ENCODE measurements around the gene ACAD8.

The ACAD8 gene

DNA sequence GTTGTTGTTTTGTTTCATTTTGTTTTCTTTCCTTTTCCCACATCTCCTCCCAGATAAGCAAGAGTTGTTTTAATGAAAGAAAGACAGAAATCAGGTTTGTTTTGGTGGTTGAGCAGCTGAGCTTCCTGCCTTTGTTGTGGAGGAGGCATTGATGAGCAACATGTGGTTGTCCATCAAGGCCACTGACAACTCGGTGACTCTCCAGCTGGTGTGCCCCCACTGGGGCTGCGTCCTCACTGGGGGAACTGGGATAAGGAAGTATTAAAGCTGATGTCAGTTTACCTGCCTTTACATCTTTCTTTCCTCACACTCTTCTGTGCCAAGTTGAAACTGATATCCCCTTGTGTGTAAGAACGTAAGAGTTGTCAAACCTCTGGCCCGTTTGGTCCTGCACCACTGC is 23.0 kb upstream of the ACAD8 start:
- H3K4me1 ChIP-seq (ENCODE audit: low read length) = peaks cover 21% of the 10 kb centered on the region
- no peak overlapping the region for H3K4me3 ChIP-seq (ENCODE audit: low read length)
- H3K79me2 ChIP-seq (ENCODE audit: low read length) = peaks cover 94% of the 10 kb centered on the region
- no peak for DNase-seq
- no peak overlapping the region for H2AFZ ChIP-seq (ENCODE audit: low read length)
- H3K4me2 ChIP-seq (ENCODE audit: low read depth, low read length) = no peak overlapping the region
- H3K9ac ChIP-seq (ENCODE audit: low read length) = no peak overlapping the region
- no peaks in the 10 kb centered on the region for H3K36me3 ChIP-seq (replicated peaks; ENCODE audit: insufficient read depth, low read length)
- H4K20me1 ChIP-seq (ENCODE audit: insufficient read depth, low read length) = no peaks in the 10 kb centered on the region
- H3K9me3 ChIP-seq (replicated peaks; ENCODE audit: insufficient read depth, low read length) = no peaks in the 10 kb centered on the region
- no peaks in the 10 kb centered on the region for H3K9me2 ChIP-seq (replicated peaks; ENCODE audit: insufficient read depth, low read length)
- no peaks in the 10 kb centered on the region for H3F3A ChIP-seq (ENCODE audit: insufficient read depth, low read length)
- H3K27ac ChIP-seq (ENCODE audit: low read length) = no peak overlapping the region
- TF ChIP-seq, protein P1, sequence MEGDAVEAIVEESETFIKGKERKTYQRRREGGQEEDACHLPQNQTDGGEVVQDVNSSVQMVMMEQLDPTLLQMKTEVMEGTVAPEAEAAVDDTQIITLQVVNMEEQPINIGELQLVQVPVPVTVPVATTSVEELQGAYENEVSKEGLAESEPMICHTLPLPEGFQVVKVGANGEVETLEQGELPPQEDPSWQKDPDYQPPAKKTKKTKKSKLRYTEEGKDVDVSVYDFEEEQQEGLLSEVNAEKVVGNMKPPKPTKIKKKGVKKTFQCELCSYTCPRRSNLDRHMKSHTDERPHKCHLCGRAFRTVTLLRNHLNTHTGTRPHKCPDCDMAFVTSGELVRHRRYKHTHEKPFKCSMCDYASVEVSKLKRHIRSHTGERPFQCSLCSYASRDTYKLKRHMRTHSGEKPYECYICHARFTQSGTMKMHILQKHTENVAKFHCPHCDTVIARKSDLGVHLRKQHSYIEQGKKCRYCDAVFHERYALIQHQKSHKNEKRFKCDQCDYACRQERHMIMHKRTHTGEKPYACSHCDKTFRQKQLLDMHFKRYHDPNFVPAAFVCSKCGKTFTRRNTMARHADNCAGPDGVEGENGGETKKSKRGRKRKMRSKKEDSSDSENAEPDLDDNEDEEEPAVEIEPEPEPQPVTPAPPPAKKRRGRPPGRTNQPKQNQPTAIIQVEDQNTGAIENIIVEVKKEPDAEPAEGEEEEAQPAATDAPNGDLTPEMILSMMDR (IDR thresholded peaks at IDR 0.05; ENCODE audit: low read length) = no peak
- TF ChIP-seq EZH2 (optimal IDR thresholded peaks at IDR 0.05; ENCODE audit: low read depth, low read length) (no peak), EZH2phosphoT487 (IDR thresholded peaks at IDR 0.05; ENCODE audit: low read length) (no peak)
- H3K27me3 ChIP-seq (replicated peaks; ENCODE audit: insufficient read depth, low read length) = no peaks in the 10 kb centered on the region

GRCh38 chr11:134231958-134232659 is 21.3 kb upstream of the ACAD8 start:
- Histone ChIP-seq H3K4me2 (ENCODE audit: low read depth, low read length) (no peak overlapping the region), H3K4me1 (ENCODE audit: low read length) (peaks cover 12% of the 10 kb centered on the region; the same call in 1 of the 2 replicates), H3K27me3 (replicated peaks; ENCODE audit: insufficient read depth, low read length) (no peaks in the 10 kb centered on the region), H3K9me2 (replicated peaks; ENCODE audit: insufficient read depth, low read length) (no peaks in the 10 kb centered on the region), H3K36me3 (replicated peaks; ENCODE audit: insufficient read depth, low read length) (no peaks in the 10 kb centered on the region), H3K9me3 (replicated peaks; ENCODE audit: insufficient read depth, low read length) (no peaks in the 10 kb centered on the region), H3F3A (ENCODE audit: insufficient read depth, low read length) (no peaks in the 10 kb centered on the region), H3K4me3 (ENCODE audit: low read length) (no peak overlapping the region), H3K9ac (ENCODE audit: low read length) (no peak overlapping the region), H2AFZ (ENCODE audit: low read length) (no peak overlapping the region), H4K20me1 (ENCODE audit: insufficient read depth, low read length) (no peaks in the 10 kb centered on the region), H3K27ac (ENCODE audit: low read length) (no peak overlapping the region), H3K79me2 (ENCODE audit: low read length) (peaks cover 82% of the 10 kb centered on the region)
- TF ChIP-seq EZH2phosphoT487 (IDR thresholded peaks at IDR 0.05; ENCODE audit: low read length) (no peak), EZH2 (optimal IDR thresholded peaks at IDR 0.05; ENCODE audit: low read depth, low read length) (no peak)
- TF ChIP-seq, protein P1 (IDR thresholded peaks at IDR 0.05; ENCODE audit: low read length) = no peak
- no peak for DNase-seq

DNA sequence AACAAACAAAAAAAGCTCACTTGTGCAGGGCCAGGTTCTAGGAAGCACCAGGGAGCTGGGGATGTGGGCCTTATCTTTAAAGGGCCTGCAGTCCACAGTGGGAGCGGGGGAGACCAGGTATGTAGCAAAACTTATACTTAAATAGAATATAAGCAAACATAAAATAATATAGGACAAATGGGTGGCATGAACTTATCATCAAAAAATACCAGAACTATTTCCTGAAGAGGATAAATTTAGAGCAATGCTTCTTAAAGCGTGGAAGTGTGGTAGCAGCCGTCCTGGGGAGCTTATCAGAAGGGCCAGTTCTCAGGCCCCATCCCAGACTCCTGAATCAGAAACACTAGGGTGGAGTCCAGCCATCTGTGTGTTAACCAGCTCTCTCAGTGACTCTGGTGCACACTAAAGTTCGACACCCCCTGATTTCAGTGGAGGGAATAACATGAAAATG is 19.6 kb upstream of the ACAD8 start:
- Histone ChIP-seq H3K9me2 (replicated peaks; ENCODE audit: insufficient read depth, low read length) (no peaks in the 10 kb centered on the region), H3K4me3 (ENCODE audit: low read length) (no peak overlapping the region), H3K36me3 (replicated peaks; ENCODE audit: insufficient read depth, low read length) (no peaks in the 10 kb centered on the region), H3K9me3 (replicated peaks; ENCODE audit: insufficient read depth, low read length) (no peaks in the 10 kb centered on the region), H3K27me3 (replicated peaks; ENCODE audit: insufficient read depth, low read length) (no peaks in the 10 kb centered on the region), H4K20me1 (ENCODE audit: insufficient read depth, low read length) (no peaks in the 10 kb centered on the region), H3K9ac (ENCODE audit: low read length) (no peak overlapping the region), H3K27ac (ENCODE audit: low read length) (no peak overlapping the region), H3F3A (ENCODE audit: insufficient read depth, low read length) (no peaks in the 10 kb centered on the region), H3K4me2 (ENCODE audit: low read depth, low read length) (no peak overlapping the region), H3K4me1 (ENCODE audit: low read length) (no peaks in the 10 kb centered on the region), H3K79me2 (ENCODE audit: low read length) (peaks cover 68% of the 10 kb centered on the region), H2AFZ (ENCODE audit: low read length) (no peak overlapping the region)
- TF ChIP-seq, protein P1 (IDR thresholded peaks at IDR 0.05; ENCODE audit: low read length) = no peak
- TF ChIP-seq EZH2phosphoT487 (IDR thresholded peaks at IDR 0.05; ENCODE audit: low read length) = no peak
- no peak for TF ChIP-seq EZH2 (optimal IDR thresholded peaks at IDR 0.05; ENCODE audit: low read depth, low read length)
- no peak for DNase-seq

Measured in MM.1S (cell line).